ENCODE results near the gene NT5C3B. TPM values are rescaled to one million over a fixed set of nuclear protein-coding genes. Genes with fewer than 3 reads are reported as not detected.

The NT5C3B gene
- total RNA-seq, 2 experiments from 2014 or later = 0.16 to 12.1 TPM

GRCh38 chr17:41864498-41864835 lies 28.4 kb upstream of the NT5C3B start:
- no peak for DNase-seq (ENCODE audit: low spot score)

GRCh38 chr17:41863074-41863848 lies 27.2 kb upstream of the NT5C3B start:
- H3K27ac ChIP-seq (ENCODE audit: low read depth, low read length, poor library complexity, severe bottlenecking) = no peak overlapping the region
- no TSS peak for BruUV-seq (replicated peaks)
- no peaks in the 10 kb centered on the region for H3K9me3 ChIP-seq (ENCODE audit: low read length)
- H3K9me2 ChIP-seq (ENCODE audit: insufficient read depth, low read length) = no peaks in the 10 kb centered on the region
- DNase-seq (ENCODE audit: low spot score) = no peak
- ChIA-PET CTCF (ENCODE audit: unreplicated experiment) (interaction anchor here (0.6 kb wide), 1 partner anchor 756 kb away, joined by 3 read pairs; no protein-coding TSS in a partner anchor), POLR2A (interaction anchor here (0.6 to 2.6 kb wide), 3 partner anchors 11 to 287 kb away, joined by 3 to 11 read pairs (median 9); no protein-coding TSS in a partner anchor)
- peaks cover 21% of the 10 kb centered on the region for H3K4me1 ChIP-seq (ENCODE audit: insufficient read depth, low read length, poor library complexity, severe bottlenecking)
- H3K4me3 ChIP-seq (ENCODE audit: low read depth, low read length, poor library complexity, severe bottlenecking) = peak overlapping the region; percentile 92
- peak overlapping the region; percentile 97 for H3K4me2 ChIP-seq (ENCODE audit: low read length)
- no peak overlapping the region for H2AFZ ChIP-seq (ENCODE audit: low read length)
- peaks cover 63% of the 10 kb centered on the region for H3K79me2 ChIP-seq (ENCODE audit: insufficient read depth, low read depth, low read length)
- TF ChIP-seq CTCF (conservative IDR thresholded peaks at IDR 0.05; ENCODE audit: low read length) (no peak), EZH2phosphoT487 (IDR thresholded peaks at IDR 0.05; ENCODE audit: borderline replicate concordance, low read depth, low read length) (no peak)
- H4K20me1 ChIP-seq (ENCODE audit: insufficient read depth, low read length) = peaks cover 10% of the 10 kb centered on the region; the same call in 1 of the 2 replicates
- peaks cover 19% of the 10 kb centered on the region for H3K36me3 ChIP-seq (ENCODE audit: insufficient read depth, low read length)
- intact Hi-C loops (cut with micrococcal nuclease; ENCODE audit: unreplicated experiment) = no loop called here

More at GRCh38 chr17:41864498-41864835, 28.4 kb upstream of the NT5C3B start:
- Histone ChIP-seq H3K4me1 (ENCODE audit: insufficient read depth, low read length, poor library complexity, severe bottlenecking) (peaks cover 21% of the 10 kb centered on the region), H3K4me3 (ENCODE audit: low read depth, low read length, poor library complexity, severe bottlenecking) (peak overlapping the region; percentile 92), H4K20me1 (ENCODE audit: insufficient read depth, low read length) (peaks cover 10% of the 10 kb centered on the region; the same call in 1 of the 2 replicates), H3K36me3 (ENCODE audit: insufficient read depth, low read length) (peaks cover 26% of the 10 kb centered on the region), H2AFZ (ENCODE audit: low read length) (peak overlapping the region; percentile 69), H3K9me3 (ENCODE audit: low read length) (no peaks in the 10 kb centered on the region), H3K79me2 (ENCODE audit: insufficient read depth, low read depth, low read length) (peaks cover 53% of the 10 kb centered on the region), H3K4me2 (ENCODE audit: low read length) (peak overlapping the region; percentile 97), H3K27ac (ENCODE audit: low read depth, low read length, poor library complexity, severe bottlenecking) (peak overlapping the region; percentile 82), H3K9me2 (ENCODE audit: insufficient read depth, low read length) (no peaks in the 10 kb centered on the region)
- POLR2A ChIA-PET = interaction anchor here (0.9 to 2.6 kb wide), 4 partner anchors 12 to 64 kb away, joined by 3 to 11 read pairs (median 6); partner anchors contain the start of gene KLHL10
- intact Hi-C loops (cut with micrococcal nuclease; ENCODE audit: unreplicated experiment) = no loop called here
- TF ChIP-seq CTCF (conservative IDR thresholded peaks at IDR 0.05; ENCODE audit: low read length) (peak; percentile 26; the same call in 1 of the 2 replicates), EZH2phosphoT487 (IDR thresholded peaks at IDR 0.05; ENCODE audit: borderline replicate concordance, low read depth, low read length) (no peak)
- CTCF ChIA-PET (ENCODE audit: unreplicated experiment) = interaction anchor here (1.0 kb wide), 1 partner anchor 266 kb away, joined by 3 read pairs; no protein-coding TSS in a partner anchor
- no TSS peak for BruUV-seq (replicated peaks)
